Adrenal gland (tissue), 12 donors: ENCODE measurements around the gene FEM1A. TPM values are rescaled to one million over a fixed set of nuclear protein-coding genes. Genes with fewer than 3 reads are reported as not detected.
A peak's percentile ranks its signal among the peaks of the same experiment; 100 is the strongest.

Source experiments
- DNase-seq, 7 donors: peaks; one replicate each; pipeline ENCODE4 v3.0.0-alpha.2; 2019 to 2020
- H3K27ac ChIP-seq, 5 donors: fragments of 200-600 bp; sonication (generic) in 4 of 5; 1 replicate in 3 of 5; 2 replicates in 2 of 5; pipeline versions ENCODE4 v1.5.1 to v1.8.0; 2016 to 2020; ENCODE audit warnings: mild to moderate bottlenecking in 1 of 5
- H3K27me3 ChIP-seq: fragments of 200-600 bp; 2 replicates; pipeline ENCODE4 v1.8.0; 2021
- H3K36me3 ChIP-seq, 2 donors: fragments of 200-600 bp; replicated peaks in 1 of 2; 1 replicate in 1 of 2; 2 replicates in 1 of 2; pipeline versions ENCODE4 v1.5.1 to v1.8.0; 2018 to 2022
- H3K4me1 ChIP-seq, 2 donors: fragments of 200-600 bp; replicated peaks in 1 of 2; 1 replicate in 1 of 2; 2 replicates in 1 of 2; pipeline versions ENCODE4 v1.5.1 to v1.8.0; 2018 to 2021
- H3K4me3 ChIP-seq, 4 donors: fragments of 200-600 bp; sonication (generic) in 3 of 4; one replicate each; pipeline ENCODE4 v1.5.1; 2016 to 2018
- H3K9me3 ChIP-seq, 3 donors: fragments of 200-600 bp; sonication (generic) in 1 of 3; replicated peaks in 1 of 3; 1 replicate in 2 of 3; 2 replicates in 1 of 3; pipeline versions ENCODE4 v1.5.1 to v1.8.0; 2016 to 2021
- CTCF ChIP-seq, 6 experiments: fragments of 450-650 bp in 4 of 6; fragments of 200-600 bp in 2 of 6; sonication (generic) in 1 of 6; IDR thresholded peaks; 1 replicate in 5 of 6; 2 replicates in 1 of 6; pipeline versions ENCODE4 v1.5.1 to v1.8.0; 2016 to 2021; ENCODE audit warnings: antibody characterized with exemption in 6 of 6, mild to moderate bottlenecking in 2 of 6, moderate library complexity in 1 of 6
- POLR2A ChIP-seq, 2 donors: fragments of 450-650 bp; IDR thresholded peaks; one replicate each; pipeline ENCODE4 v1.6.1; 2017; ENCODE audit warnings: antibody characterized with exemption in 2 of 2, mild to moderate bottlenecking in 2 of 2, moderate library complexity in 1 of 2
- WGBS, 4 donors: extraction: QIAGEN DNeasy Blood & Tissue Kit in 2 of 4; methylation state at CpG; one replicate each; pipeline versions ENCODE4 v1.1.5 to v1.1.7; 2013 to 2017; 5-methylcytosine and 5-hydroxymethylcytosine counted together
- intact Hi-C, 2 donors: fragments of 100-400 bp; cut with DNase I; formaldehyde crosslinking; loops; one replicate each; pipeline versions ENCODE4 v1.14.1 to v1.15.0; 2022 to 2023
- polyA plus RNA-seq, 3 donors: library from polyadenylated mRNA; stranded (reverse); fragments of 200-250 nt in 2 of 3; fragments of 350-450 nt in 1 of 3; fragmentation: Illumina TruSeq in 1 of 3; extraction: RNeasy Lipid Tissue Mini Kit (QIAGEN cat#74804) in 1 of 3; gene quantifications; one replicate each; pipeline ENCODE4 v1.2.3, GENCODE V29; 2013 to 2014
- total RNA-seq, 9 donors: library from RNA; depleted of rRNA in 4 of 9; stranded (reverse); fragments of >200 nt in 4 of 9; fragments of 120-200 nt in 1 of 9; fragmentation: NEBNext Ultra II Directional in 1 of 9; extraction: Animal tissue kit (Norgen Biotek cat#: 25700) in 1 of 9; gene quantifications; one replicate each; pipeline versions ENCODE4 v1.1.0 to v1.2.4, GENCODE V29; 2013 to 2023
- donor health status: healthy with polysubstance abuse.
- donor health status: Bipolar disorder and iron deficiency.
- donor health status: DM: yes; HTN: yes; CAD: no.
- donor health status: DM: no; HTN: no; CAD: no.
- donor health status: DM: no; HTN: no; CAD: no.
- donor health status: DM: yes; HTN: yes; CAD: no.

FEM1A gene
- total and polyA plus RNA-seq, 12 donors = 3.6 to 25.8 (median 13.3) TPM

DNA sequence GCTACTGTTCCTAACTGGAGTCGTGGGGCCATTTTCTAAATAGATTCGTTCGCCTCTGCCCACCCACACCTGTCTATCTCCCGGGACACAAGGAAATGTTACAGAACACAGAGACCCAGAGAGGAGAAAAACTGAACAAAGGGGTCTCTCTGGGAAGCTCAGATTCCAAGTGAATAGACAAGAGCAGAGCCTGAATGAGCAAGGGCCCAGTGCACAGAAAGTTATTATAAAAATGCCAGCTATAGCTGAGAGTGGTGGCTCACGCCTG is 27.2 kb upstream of the FEM1A start:
- intact Hi-C loops = no loop called here
- TF ChIP-seq POLR2A (IDR thresholded peaks at IDR 0.05) (no peak), CTCF (IDR thresholded peaks at IDR 0.05) (no peak)
- Histone ChIP-seq H3K4me1 (peaks cover 6 to 9% of the 10 kb centered on the region in 2 donors), H3K36me3 (no peaks in the 10 kb centered on the region), H3K9me3 (no peaks in the 10 kb centered on the region), H3K27me3 (no peaks in the 10 kb centered on the region), H3K4me3 (no peak overlapping the region), H3K27ac (no peak overlapping the region)
- WGBS, 4 donors = 56 to 65% (median 59%) methylated on average over 5 of the region's 5 CpGs
- DNase-seq = no peak

- H3K27ac ChIP-seq = peak overlapping the region in 1 of 5 donors; percentile 23
Measured at GRCh38 chr19:4768934-4769777, 22.4 kb upstream of the FEM1A start.

GRCh38 chr19:4772566-4772965 is 19.0 kb upstream of the FEM1A start:
- Histone ChIP-seq H3K27ac (no peak overlapping the region), H3K4me3 (no peak overlapping the region), H3K9me3 (no peaks in the 10 kb centered on the region), H3K36me3 (no peaks in the 10 kb centered on the region), H3K27me3 (no peaks in the 10 kb centered on the region), H3K4me1 (no peaks in the 10 kb centered on the region)
- TF ChIP-seq POLR2A (IDR thresholded peaks at IDR 0.05) = no peak
- TF ChIP-seq CTCF (IDR thresholded peaks at IDR 0.05) = no peak
- intact Hi-C loops = no loop called here
- WGBS, 4 donors = 25 to 48% (median 36%) methylated on average over 2 of the region's 2 CpGs
- no peak for DNase-seq

More at GRCh38 chr19:4768934-4769777, 22.4 kb upstream of the FEM1A start:
- Histone ChIP-seq H3K36me3 (no peaks in the 10 kb centered on the region), H3K4me3 (no peak overlapping the region), H3K27me3 (no peaks in the 10 kb centered on the region), H3K4me1 (no peaks in the 10 kb centered on the region), H3K9me3 (no peaks in the 10 kb centered on the region)
- intact Hi-C loops = no loop called here
- 5 to 9% (median 6%) methylated on average over 27 to 37 of the region's 37 CpGs for WGBS, 4 donors
- TF ChIP-seq POLR2A (IDR thresholded peaks at IDR 0.05) (peak; percentile 20 to 96), CTCF (IDR thresholded peaks at IDR 0.05) (no peak)
- peak; percentile 84 to 94 (median 92) for DNase-seq

- intact Hi-C loops = no loop called here
- H3K27me3 ChIP-seq = no peaks in the 10 kb centered on the region
- no peak for DNase-seq
- H3K27ac ChIP-seq = no peak overlapping the region
- WGBS, 4 donors = 54 to 64% (median 56%) methylated on average over 6 to 9 of the region's 9 CpGs
- TF ChIP-seq POLR2A (IDR thresholded peaks at IDR 0.05) (no peak), CTCF (IDR thresholded peaks at IDR 0.05) (no peak)
- H3K9me3 ChIP-seq = no peaks in the 10 kb centered on the region
- H3K36me3 ChIP-seq = no peaks in the 10 kb centered on the region
- no peak overlapping the region for H3K4me3 ChIP-seq
- H3K4me1 ChIP-seq = no peaks in the 10 kb centered on the region
Measured at GRCh38 chr19:4773047-4773640, 18.4 kb upstream of the FEM1A start.
